ENCODE measurements around the gene STK35. TPM values are rescaled to one million over a fixed set of nuclear protein-coding genes. Genes with fewer than 3 reads are reported as not detected.

STK35 gene
- polyA plus RNA-seq, 1 donor from 2014 or later = 10.8 TPM

GRCh38 chr20:2108987-2109386 lies 7.4 kb downstream of the STK35 start:
- H3K27ac ChIP-seq (ENCODE audit: low read length) = no peak overlapping the region
- no peaks in the 10 kb centered on the region for H4K20me1 ChIP-seq (ENCODE audit: insufficient read depth)
- TF ChIP-seq POLR2AphosphoS5 (IDR thresholded peaks at IDR 0.05) (no peak), EP300 (conservative IDR thresholded peaks at IDR 0.05; ENCODE audit: poor library complexity, severe bottlenecking) (no peak), MXI1 (conservative IDR thresholded peaks at IDR 0.05; ENCODE audit: poor library complexity, severe bottlenecking) (no peak), RAD21 (conservative IDR thresholded peaks at IDR 0.05) (no peak)
- no peak overlapping the region for H3K9ac ChIP-seq (ENCODE audit: low read length)
- no peaks in the 10 kb centered on the region for H3K9me3 ChIP-seq (ENCODE audit: low read length)
- H3K9me2 ChIP-seq (ENCODE audit: insufficient read depth, low read length) = no peaks in the 10 kb centered on the region
- peaks cover 97% of the 10 kb centered on the region for H3K79me2 ChIP-seq (replicated peaks; ENCODE audit: insufficient read depth, low read length)
- H3K27me3 ChIP-seq (ENCODE audit: insufficient read depth, low read depth, low read length) = no peaks in the 10 kb centered on the region
- no peaks in the 10 kb centered on the region for H3F3A ChIP-seq (ENCODE audit: insufficient read depth, low read length, poor library complexity, severe bottlenecking)
- no peaks in the 10 kb centered on the region for H3K36me3 ChIP-seq (ENCODE audit: insufficient read depth, low read length)
- no peak overlapping the region for H3K4me2 ChIP-seq (ENCODE audit: low read length)
- H2AFZ ChIP-seq (ENCODE audit: low read depth, low read length) = no peak overlapping the region
- no peak overlapping the region for H3K4me3 ChIP-seq (ENCODE audit: low read length)

- H4K20me1 ChIP-seq (ENCODE audit: insufficient read depth) = no peaks in the 10 kb centered on the region
- peaks cover 92% of the 10 kb centered on the region for H3K79me2 ChIP-seq (replicated peaks; ENCODE audit: insufficient read depth, low read length)
- no peaks in the 10 kb centered on the region for H3K36me3 ChIP-seq (ENCODE audit: insufficient read depth, low read length)
- no peak overlapping the region for H3K4me2 ChIP-seq (ENCODE audit: low read length)
- H3F3A ChIP-seq (ENCODE audit: insufficient read depth, low read length, poor library complexity, severe bottlenecking) = no peaks in the 10 kb centered on the region
- H3K27ac ChIP-seq (ENCODE audit: low read length) = no peak overlapping the region
- H3K9me2 ChIP-seq (ENCODE audit: insufficient read depth, low read length) = no peaks in the 10 kb centered on the region
- no peak for TF ChIP-seq SMC3 (conservative IDR thresholded peaks at IDR 0.05; ENCODE audit: poor library complexity)
- TF ChIP-seq RAD21 (conservative IDR thresholded peaks at IDR 0.05) = no peak
- no peak for TF ChIP-seq EZH2 (IDR thresholded peaks at IDR 0.05; ENCODE audit: borderline replicate concordance, insufficient read depth, low read length, poor library complexity, severe bottlenecking)
- no peak for TF ChIP-seq MXI1 (conservative IDR thresholded peaks at IDR 0.05; ENCODE audit: poor library complexity, severe bottlenecking)
- no peak for TF ChIP-seq CTCF (IDR thresholded peaks at IDR 0.05; ENCODE audit: poor library complexity, severe bottlenecking)
- TF ChIP-seq TAF1 (IDR thresholded peaks at IDR 0.05; ENCODE audit: low read depth) = no peak
- TF ChIP-seq POLR2AphosphoS5 (IDR thresholded peaks at IDR 0.05) = no peak
- no peak for TF ChIP-seq REST (IDR thresholded peaks at IDR 0.05; ENCODE audit: borderline replicate concordance)
- no peak for TF ChIP-seq EP300 (conservative IDR thresholded peaks at IDR 0.05; ENCODE audit: poor library complexity, severe bottlenecking)
- H3K27me3 ChIP-seq (ENCODE audit: insufficient read depth, low read depth, low read length) = no peaks in the 10 kb centered on the region
- no peak overlapping the region for H2AFZ ChIP-seq (ENCODE audit: low read depth, low read length)
- H3K4me3 ChIP-seq (ENCODE audit: low read length) = no peak overlapping the region
- H3K9me3 ChIP-seq (ENCODE audit: low read length) = no peaks in the 10 kb centered on the region
- H3K9ac ChIP-seq (ENCODE audit: low read length) = no peak overlapping the region
Measured at GRCh38 chr20:2109425-2110210, 8.0 kb downstream of the STK35 start.

All from neural cell (in vitro differentiated cells).